Osteoblast (primary cell): ENCODE results near the gene OGFOD2. TPM values are rescaled to one million over a fixed set of nuclear protein-coding genes. Genes with fewer than 3 reads are reported as not detected.

ENCODE experiments used
- DNase-seq: peaks from one replicate; pipeline ENCODE4 v3.0.0; 2011; ENCODE audit warnings: low spot score, mixed read lengths; ENCODE audit not compliant: insufficient read length; ENCODE audit errors: missing footprints
- H2AFZ ChIP-seq: 2 replicates; pipeline ENCODE4 v1.6.0; 2011; ENCODE audit warnings: mild to moderate bottlenecking, low read length
- H3K27ac ChIP-seq: 2 replicates; pipeline ENCODE4 v1.5.1; 2011; ENCODE audit warnings: mild to moderate bottlenecking, low read depth, low read length, moderate library complexity
- H3K27me3 ChIP-seq: 2 replicates; pipeline ENCODE4 v1.6.0; 2012; ENCODE audit warnings: mild to moderate bottlenecking, control low read depth, inconsistent platforms, low read length, moderate library complexity; ENCODE audit not compliant: insufficient read depth
- H3K36me3 ChIP-seq: 2 replicates; pipeline ENCODE4 v1.5.1; 2011; ENCODE audit warnings: mild to moderate bottlenecking, low read length, control low read depth, moderate library complexity; ENCODE audit not compliant: insufficient read depth
- H3K4me1 ChIP-seq: 2 replicates; pipeline ENCODE4 v1.5.1; 2011; ENCODE audit warnings: mild to moderate bottlenecking, low read length, control low read depth, moderate library complexity; ENCODE audit not compliant: insufficient read depth
- H3K4me2 ChIP-seq: 2 replicates; pipeline ENCODE4 v1.6.0; 2011; ENCODE audit warnings: mild to moderate bottlenecking, low read length; ENCODE audit not compliant: insufficient read depth
- H3K4me3 ChIP-seq: fragments of 200-600 bp; sonication (generic); 3 replicates; pipeline ENCODE4 v1.5.1; 2012; ENCODE audit warnings: mild to moderate bottlenecking, low read length, inconsistent platforms; ENCODE audit not compliant: insufficient read depth
- H3K79me2 ChIP-seq: 2 replicates; pipeline ENCODE4 v1.6.0; 2012; ENCODE audit warnings: mild to moderate bottlenecking, low read length, control low read depth, inconsistent platforms; ENCODE audit not compliant: insufficient read depth
- H3K9me3 ChIP-seq: 2 replicates; pipeline ENCODE4 v1.5.1; 2011; ENCODE audit warnings: low read depth, low read length, control low read depth
- H4K20me1 ChIP-seq: 2 replicates; pipeline ENCODE4 v1.6.0; 2012; ENCODE audit warnings: mild to moderate bottlenecking, low read length, control low read depth; ENCODE audit not compliant: insufficient read depth
- total RNA-seq: library from RNA; depleted of rRNA; stranded (reverse); fragments of >200 nt; gene quantifications from 2 replicates; pipeline ENCODE4 v1.2.3, GENCODE V29; 2012
- TF ChIP-seq, protein P1 (sequence below): IDR thresholded peaks from 2 replicates; pipeline ENCODE4 v1.5.1; 2011; ENCODE audit warnings: mild to moderate bottlenecking, low read depth, low read length, moderate library complexity; ENCODE audit errors: extremely low read depth

Gene OGFOD2
- total RNA-seq, 1 donor = 6.5 TPM

DNA sequence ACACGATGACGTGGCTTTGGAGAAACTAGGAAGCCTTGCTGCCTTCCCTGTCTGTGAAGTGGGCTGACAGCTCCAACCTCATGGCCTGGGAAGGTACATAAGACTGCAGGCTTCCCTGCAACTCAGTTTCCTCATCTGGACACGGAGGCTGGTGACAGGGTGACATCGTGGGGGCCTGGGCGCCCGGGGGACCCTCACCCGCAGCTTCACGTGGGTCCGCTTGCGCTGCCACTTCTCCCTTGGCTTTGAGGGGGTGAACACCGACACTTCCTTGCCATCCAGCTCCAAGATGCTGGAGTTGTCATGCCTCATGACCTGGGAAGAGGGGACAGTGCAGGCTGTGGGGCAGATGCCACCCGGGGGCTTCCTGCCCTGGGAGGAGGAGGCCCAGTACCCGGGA, 13.0 kb downstream of the OGFOD2 start:
- no peak overlapping the region for H2AFZ ChIP-seq
- H3K4me3 ChIP-seq = no peak overlapping the region
- DNase-seq = peak; percentile 89
- TF ChIP-seq, protein P1, sequence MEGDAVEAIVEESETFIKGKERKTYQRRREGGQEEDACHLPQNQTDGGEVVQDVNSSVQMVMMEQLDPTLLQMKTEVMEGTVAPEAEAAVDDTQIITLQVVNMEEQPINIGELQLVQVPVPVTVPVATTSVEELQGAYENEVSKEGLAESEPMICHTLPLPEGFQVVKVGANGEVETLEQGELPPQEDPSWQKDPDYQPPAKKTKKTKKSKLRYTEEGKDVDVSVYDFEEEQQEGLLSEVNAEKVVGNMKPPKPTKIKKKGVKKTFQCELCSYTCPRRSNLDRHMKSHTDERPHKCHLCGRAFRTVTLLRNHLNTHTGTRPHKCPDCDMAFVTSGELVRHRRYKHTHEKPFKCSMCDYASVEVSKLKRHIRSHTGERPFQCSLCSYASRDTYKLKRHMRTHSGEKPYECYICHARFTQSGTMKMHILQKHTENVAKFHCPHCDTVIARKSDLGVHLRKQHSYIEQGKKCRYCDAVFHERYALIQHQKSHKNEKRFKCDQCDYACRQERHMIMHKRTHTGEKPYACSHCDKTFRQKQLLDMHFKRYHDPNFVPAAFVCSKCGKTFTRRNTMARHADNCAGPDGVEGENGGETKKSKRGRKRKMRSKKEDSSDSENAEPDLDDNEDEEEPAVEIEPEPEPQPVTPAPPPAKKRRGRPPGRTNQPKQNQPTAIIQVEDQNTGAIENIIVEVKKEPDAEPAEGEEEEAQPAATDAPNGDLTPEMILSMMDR = no peak
- H3K4me2 ChIP-seq = no peak overlapping the region
- peaks cover 19% of the 10 kb centered on the region for H3K4me1 ChIP-seq
- H4K20me1 ChIP-seq = peaks cover 2% of the 10 kb centered on the region
- H3K36me3 ChIP-seq = peaks cover 6% of the 10 kb centered on the region
- H3K27me3 ChIP-seq = no peaks in the 10 kb centered on the region
- H3K9me3 ChIP-seq = no peaks in the 10 kb centered on the region
- H3K27ac ChIP-seq = no peak overlapping the region
- H3K79me2 ChIP-seq = peaks cover 4% of the 10 kb centered on the region

DNA sequence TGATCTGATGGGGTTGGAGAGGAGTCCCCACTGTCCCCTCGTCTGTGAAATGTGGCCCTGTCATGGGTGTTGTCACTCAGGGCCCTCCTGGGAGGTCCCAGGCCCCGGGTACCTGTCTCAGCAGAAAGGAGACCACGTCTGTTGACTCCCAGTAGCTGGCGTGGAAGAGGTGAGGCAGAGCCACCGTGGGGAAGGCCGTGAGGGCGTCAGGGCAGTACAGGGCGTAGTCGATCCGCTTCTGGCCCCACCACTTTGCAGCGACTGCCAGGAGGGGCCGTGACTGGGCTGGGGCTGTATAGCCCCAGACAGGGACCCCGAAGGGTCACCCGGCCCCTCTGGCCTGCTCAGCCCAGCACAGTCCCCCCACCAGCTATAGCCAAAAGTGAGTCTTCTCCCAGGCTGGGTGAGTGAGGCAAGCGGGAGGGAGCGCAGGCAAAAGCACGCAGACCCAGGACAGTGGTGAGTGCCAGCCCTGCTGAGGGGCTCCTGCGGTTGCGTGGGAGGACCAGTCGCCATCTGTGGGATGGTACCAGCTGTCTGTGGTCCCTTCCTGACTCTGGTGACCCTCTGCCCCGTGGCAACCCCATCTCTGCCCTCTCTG, 13.7 kb downstream of the OGFOD2 start:
- Histone ChIP-seq H4K20me1 (no peaks in the 10 kb centered on the region), H3K27me3 (no peaks in the 10 kb centered on the region), H2AFZ (no peak overlapping the region), H3K27ac (no peak overlapping the region), H3K4me1 (peaks cover 13% of the 10 kb centered on the region), H3K4me2 (no peak overlapping the region), H3K9me3 (no peaks in the 10 kb centered on the region), H3K79me2 (no peaks in the 10 kb centered on the region), H3K4me3 (no peak overlapping the region), H3K36me3 (peaks cover 4% of the 10 kb centered on the region)
- peak; percentile 84 for DNase-seq
- TF ChIP-seq, protein P1 = no peak

DNA sequence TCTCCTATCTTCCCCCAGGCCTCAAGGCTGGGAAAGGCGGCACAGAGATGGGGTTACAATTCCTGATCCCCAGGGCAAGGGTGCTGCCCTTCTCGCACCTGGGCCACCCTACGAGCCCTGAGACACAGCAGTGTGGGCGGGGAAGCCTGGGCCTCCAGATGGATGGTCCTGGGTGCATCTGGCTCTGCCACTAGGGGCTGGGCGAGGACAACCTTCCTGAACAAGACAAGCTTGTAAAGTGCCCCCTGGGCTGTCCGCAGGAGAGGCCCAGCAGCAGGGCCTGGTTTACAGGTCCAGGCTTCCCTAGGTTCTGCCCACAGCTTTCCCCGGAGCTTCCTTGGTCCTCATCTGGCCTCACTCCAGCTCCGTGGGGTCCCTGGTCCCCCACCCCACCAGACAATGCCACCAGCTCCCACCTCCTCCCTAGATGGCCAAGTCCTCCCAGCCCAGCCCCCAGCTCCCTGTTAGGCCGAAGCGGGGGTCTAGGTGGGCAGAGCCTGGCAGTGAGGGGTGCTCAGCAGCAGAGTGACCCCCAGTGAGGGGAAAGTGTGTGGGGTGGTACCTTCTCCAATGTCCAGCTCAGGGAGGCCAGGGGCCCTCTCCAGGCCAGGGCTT, 14.3 kb downstream of the OGFOD2 start:
- H3K79me2 ChIP-seq = no peaks in the 10 kb centered on the region
- H3K4me1 ChIP-seq = peaks cover 7% of the 10 kb centered on the region
- H4K20me1 ChIP-seq = no peaks in the 10 kb centered on the region
- H3K9me3 ChIP-seq = no peaks in the 10 kb centered on the region
- H3K4me3 ChIP-seq = no peak overlapping the region
- no peak overlapping the region for H3K27ac ChIP-seq
- no peak overlapping the region for H2AFZ ChIP-seq
- TF ChIP-seq, protein P1 = no peak
- H3K36me3 ChIP-seq = peaks cover 4% of the 10 kb centered on the region
- no peaks in the 10 kb centered on the region for H3K27me3 ChIP-seq
- no peak overlapping the region for H3K4me2 ChIP-seq
- peak; percentile 90 for DNase-seq

DNA sequence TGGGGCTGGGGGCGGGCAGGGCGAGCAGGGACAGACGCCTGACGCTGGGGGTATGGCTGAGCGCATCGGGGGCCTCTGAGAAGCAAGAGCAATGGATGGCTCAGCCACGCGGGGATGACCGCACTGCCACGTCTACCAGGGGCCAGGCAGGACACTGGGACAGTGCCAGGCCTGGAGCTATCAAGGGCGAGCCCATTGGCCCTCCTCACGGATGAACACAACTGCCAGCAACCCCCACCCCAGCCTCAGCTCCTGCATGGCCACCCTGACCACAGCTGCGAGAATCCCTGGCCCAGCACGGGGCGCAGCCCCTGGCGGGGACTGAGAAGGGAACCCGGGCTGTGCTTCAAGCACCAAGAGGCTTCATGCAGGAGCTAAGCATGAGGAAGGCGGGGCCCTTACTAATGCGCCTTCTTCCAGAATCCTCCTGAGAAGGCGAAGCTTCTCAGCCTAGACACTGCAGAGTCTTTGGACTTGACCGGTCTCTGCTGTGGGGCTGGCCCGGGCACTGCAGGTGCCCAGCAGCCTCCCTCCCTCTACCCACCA, 14.9 kb downstream of the OGFOD2 start:
- Histone ChIP-seq H3K79me2 (no peaks in the 10 kb centered on the region), H2AFZ (no peak overlapping the region), H3K4me1 (peaks cover under 1% of the 10 kb centered on the region), H3K27ac (no peak overlapping the region), H3K4me3 (no peak overlapping the region), H3K9me3 (no peaks in the 10 kb centered on the region), H3K36me3 (peaks cover 4% of the 10 kb centered on the region), H3K27me3 (no peaks in the 10 kb centered on the region), H3K4me2 (no peak overlapping the region), H4K20me1 (no peaks in the 10 kb centered on the region)
- peak; percentile 84 for DNase-seq
- TF ChIP-seq, protein P1 = no peak
